Liver (tissue), 9 donors: ENCODE measurements around the gene WSCD1. TPM values are rescaled to one million over a fixed set of nuclear protein-coding genes. Genes with fewer than 3 reads are reported as not detected.

Experiments used
- DNase-seq: peaks from one replicate; pipeline ENCODE4 v3.0.0-alpha.2; 2017; ENCODE audit warnings: low spot score
- H3K27ac ChIP-seq, 2 donors: one replicate each; pipeline ENCODE4 v1.7.0; 2013; ENCODE audit warnings: inconsistent platforms in 2 of 2, low read length in 2 of 2, control low read depth in 1 of 2, low read depth in 1 of 2, mild to moderate bottlenecking in 1 of 2
- H3K27me3 ChIP-seq, 4 donors: one replicate each; pipeline versions ENCODE4 v1.6.1 to v1.7.0; 2013; ENCODE audit warnings: low read length in 3 of 4, inconsistent platforms in 1 of 4, mild to moderate bottlenecking in 1 of 4, moderate library complexity in 1 of 4; ENCODE audit not compliant: control insufficient read depth in 4 of 4, insufficient read depth in 4 of 4
- H3K36me3 ChIP-seq, 4 donors: one replicate each; pipeline versions ENCODE4 v1.6.1 to v1.7.0; 2013; ENCODE audit warnings: low read length in 3 of 4, mild to moderate bottlenecking in 3 of 4, low read depth in 1 of 4, moderate library complexity in 1 of 4; ENCODE audit not compliant: control insufficient read depth in 4 of 4, insufficient read depth in 3 of 4
- H3K4me1 ChIP-seq, 4 donors: one replicate each; pipeline versions ENCODE4 v1.6.1 to v1.7.0; 2013; ENCODE audit warnings: low read length in 3 of 4, mild to moderate bottlenecking in 3 of 4, moderate library complexity in 1 of 4; ENCODE audit not compliant: control insufficient read depth in 4 of 4, insufficient read depth in 4 of 4
- H3K4me3 ChIP-seq, 3 donors: one replicate each; pipeline versions ENCODE4 v1.6.1 to v1.7.0; 2013; ENCODE audit warnings: low read length in 3 of 3, control low read depth in 1 of 3, low read depth in 1 of 3, mild to moderate bottlenecking in 1 of 3
- H3K9ac ChIP-seq, 2 donors: one replicate each; pipeline ENCODE4 v1.7.0; 2013; ENCODE audit warnings: low read length in 2 of 2, mild to moderate bottlenecking in 2 of 2, moderate library complexity in 2 of 2, control low read depth in 1 of 2, low read depth in 1 of 2
- H3K9me3 ChIP-seq, 4 donors: one replicate each; pipeline versions ENCODE4 v1.6.1 to v1.7.0; 2013; ENCODE audit warnings: low read length in 3 of 4; ENCODE audit not compliant: control insufficient read depth in 4 of 4
- EGR1 ChIP-seq, 2 donors: IDR thresholded peaks; 2 replicates each; pipeline ENCODE4 v1.6.1; 2016 to 2018; ENCODE audit warnings: antibody characterized with exemption in 2 of 2, low read depth in 2 of 2
- FOXA1 ChIP-seq: IDR thresholded peaks from 2 replicates; pipeline ENCODE4 v1.6.1; 2016; ENCODE audit warnings: antibody characterized with exemption
- FOXA2 ChIP-seq: IDR thresholded peaks from 2 replicates; pipeline ENCODE4 v1.6.1; 2016; ENCODE audit warnings: antibody characterized with exemption
- GABPA ChIP-seq, 2 donors: IDR thresholded peaks in 1 of 2; conservative IDR thresholded peaks in 1 of 2; 2 replicates each; pipeline ENCODE4 v1.6.1; 2016; ENCODE audit warnings: antibody characterized with exemption in 2 of 2, mild to moderate bottlenecking in 1 of 2, moderate library complexity in 1 of 2
- HNF4A ChIP-seq, 2 donors: conservative IDR thresholded peaks; 2 replicates each; pipeline ENCODE4 v1.6.1; 2016; ENCODE audit warnings: antibody characterized with exemption in 2 of 2, mild to moderate bottlenecking in 2 of 2
- HNF4G ChIP-seq: IDR thresholded peaks from 2 replicates; pipeline ENCODE4 v1.6.1; 2016; ENCODE audit warnings: antibody characterized with exemption
- JUND ChIP-seq, 2 donors: IDR thresholded peaks; 2 replicates each; pipeline ENCODE4 v1.6.1; 2016; ENCODE audit warnings: antibody characterized with exemption in 2 of 2
- NR2F2 ChIP-seq: IDR thresholded peaks from 2 replicates; pipeline ENCODE4 v1.6.1; 2016; ENCODE audit warnings: antibody characterized with exemption
- RAD21 ChIP-seq, 2 donors: IDR thresholded peaks; 2 replicates each; pipeline ENCODE4 v1.6.1; 2016; ENCODE audit warnings: antibody characterized with exemption in 2 of 2, mild to moderate bottlenecking in 2 of 2
- RXRA ChIP-seq, 2 donors: IDR thresholded peaks; 2 replicates each; pipeline ENCODE4 v1.6.1; 2017 to 2018; ENCODE audit warnings: antibody characterized with exemption in 2 of 2, mild to moderate bottlenecking in 1 of 2
- SP1 ChIP-seq: IDR thresholded peaks from 2 replicates; pipeline ENCODE4 v1.6.1; 2018; ENCODE audit warnings: antibody characterized with exemption, mild to moderate bottlenecking
- TAF1 ChIP-seq: conservative IDR thresholded peaks from 2 replicates; pipeline ENCODE4 v1.6.1; 2016; ENCODE audit warnings: antibody characterized with exemption, mild to moderate bottlenecking
- YY1 ChIP-seq: IDR thresholded peaks from 2 replicates; pipeline ENCODE4 v1.6.1; 2016; ENCODE audit warnings: antibody characterized with exemption, mild to moderate bottlenecking
- WGBS: extraction: QIAGEN DNeasy Blood & Tissue Kit; methylation state at CpG from one replicate; pipeline ENCODE4 v1.1.7; 2013; 5-methylcytosine and 5-hydroxymethylcytosine counted together
- polyA plus RNA-seq, 2 donors: library from polyadenylated mRNA; stranded (reverse) in 1 of 2; unstranded in 1 of 2; fragments of 200-250 nt in 1 of 2; fragments of >200 nt in 1 of 2; fragmentation: Nextera tagmentation in 1 of 2; extraction: Ambion mirVana in 1 of 2; gene quantifications; one replicate each; pipeline versions ENCODE4 v1.2.1 to v1.2.3, GENCODE V29; 2013 to 2015
- total RNA-seq, 2 donors: library from RNA; depleted of rRNA; stranded (reverse); fragments of >200 nt; gene quantifications; one replicate each; pipeline ENCODE4 v1.2.3, GENCODE V29; 2014
- TF ChIP-seq, protein P1 (sequence below): IDR thresholded peaks from 2 replicates; pipeline ENCODE4 v1.6.1; 2016; ENCODE audit warnings: antibody characterized with exemption
- TF ChIP-seq, protein P2 (sequence below): IDR thresholded peaks from 2 replicates; pipeline ENCODE4 v1.6.1; 2016; ENCODE audit warnings: antibody characterized with exemption
- TF ChIP-seq, protein P3 (sequence below): fragments of 150-350 bp; IDR thresholded peaks from 2 replicates; pipeline ENCODE4 v1.5.1; 2017; ENCODE audit warnings: improper control_type of control experiment, low read depth, low read length; ENCODE audit not compliant: missing input control
- TF ChIP-seq, protein P4 (sequence below): IDR thresholded peaks from 2 replicates; pipeline ENCODE4 v1.6.1; 2016; ENCODE audit warnings: antibody characterized with exemption
- TF ChIP-seq, protein P5 (sequence below): IDR thresholded peaks from 2 replicates; pipeline ENCODE4 v1.6.1; 2016; ENCODE audit warnings: antibody characterized with exemption, mild to moderate bottlenecking
- donor health status: healthy.
- donor health status: healthy.
- donor health status: healthy.
- donor health status: healthy.
- donor health status: healthy.

The WSCD1 gene
- total and polyA plus RNA-seq, 4 donors = 0.10 to 3.8 (median 1.3) TPM

DNA sequence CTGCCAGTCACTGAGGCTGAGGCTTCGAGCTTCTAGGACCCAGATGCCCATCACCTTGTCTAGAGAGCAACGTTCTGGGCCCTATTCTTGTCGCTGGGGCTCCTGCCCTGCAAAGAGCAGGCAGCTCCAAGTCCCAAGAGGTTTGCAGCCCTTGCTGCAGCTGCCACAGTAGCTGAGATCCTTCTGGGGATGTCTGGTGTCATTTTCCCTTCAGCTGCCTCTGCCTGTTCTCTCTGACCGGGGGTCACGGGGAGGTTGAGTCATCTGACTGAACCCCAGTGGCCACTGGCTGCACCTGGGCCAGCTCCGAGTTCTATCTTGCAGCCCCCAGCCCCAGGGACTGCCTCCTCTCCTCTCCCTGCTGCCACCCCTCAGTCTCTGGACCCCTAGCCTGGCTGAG lies 4.9 kb downstream of the WSCD1 start:
- TF ChIP-seq, protein P1, sequence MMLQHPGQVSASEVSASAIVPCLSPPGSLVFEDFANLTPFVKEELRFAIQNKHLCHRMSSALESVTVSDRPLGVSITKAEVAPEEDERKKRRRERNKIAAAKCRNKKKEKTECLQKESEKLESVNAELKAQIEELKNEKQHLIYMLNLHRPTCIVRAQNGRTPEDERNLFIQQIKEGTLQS = no peak
- H3K4me1 ChIP-seq = peaks cover 0 to 8% (median 5%) of the 10 kb centered on the region in 4 donors
- 88% methylated on average over 6 of the region's 6 CpGs for WGBS
- no peaks in the 10 kb centered on the region for H3K36me3 ChIP-seq
- no peak for DNase-seq
- no peak overlapping the region for H3K27ac ChIP-seq
- no peaks in the 10 kb centered on the region for H3K9me3 ChIP-seq
- H3K4me3 ChIP-seq = no peak overlapping the region
- H3K27me3 ChIP-seq = no peaks in the 10 kb centered on the region
- H3K9ac ChIP-seq = no peak overlapping the region

DNA sequence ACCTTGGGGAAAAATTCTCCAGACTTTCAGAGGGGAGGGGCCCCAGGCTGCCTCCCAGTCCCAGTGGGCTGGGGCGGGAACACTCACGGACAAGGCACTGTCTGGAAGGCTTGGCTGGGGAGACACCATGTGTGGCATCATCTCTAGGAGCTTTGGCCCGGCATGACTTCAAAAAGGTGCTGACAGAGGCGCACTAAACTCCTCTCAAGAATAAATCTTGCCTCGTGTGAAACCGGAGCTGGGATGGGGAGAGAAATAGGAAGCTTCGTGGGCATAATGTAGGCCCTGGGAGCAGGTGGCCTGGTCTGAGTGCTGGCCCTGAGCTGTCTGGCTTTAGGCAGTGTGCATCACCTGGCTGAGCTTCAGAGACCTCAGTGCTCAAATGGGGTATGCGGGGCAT lies 5.7 kb downstream of the WSCD1 start:
- no peak overlapping the region for H3K4me3 ChIP-seq
- no peaks in the 10 kb centered on the region for H3K9me3 ChIP-seq
- H3K27ac ChIP-seq = no peak overlapping the region
- 89% methylated on average over 8 of the region's 8 CpGs for WGBS
- H3K9ac ChIP-seq = no peak overlapping the region
- H3K27me3 ChIP-seq = no peaks in the 10 kb centered on the region
- no peak for TF ChIP-seq RAD21 (IDR thresholded peaks at IDR 0.05)
- no peak for TF ChIP-seq HNF4A (conservative IDR thresholded peaks at IDR 0.05)
- TF ChIP-seq, protein P2, sequence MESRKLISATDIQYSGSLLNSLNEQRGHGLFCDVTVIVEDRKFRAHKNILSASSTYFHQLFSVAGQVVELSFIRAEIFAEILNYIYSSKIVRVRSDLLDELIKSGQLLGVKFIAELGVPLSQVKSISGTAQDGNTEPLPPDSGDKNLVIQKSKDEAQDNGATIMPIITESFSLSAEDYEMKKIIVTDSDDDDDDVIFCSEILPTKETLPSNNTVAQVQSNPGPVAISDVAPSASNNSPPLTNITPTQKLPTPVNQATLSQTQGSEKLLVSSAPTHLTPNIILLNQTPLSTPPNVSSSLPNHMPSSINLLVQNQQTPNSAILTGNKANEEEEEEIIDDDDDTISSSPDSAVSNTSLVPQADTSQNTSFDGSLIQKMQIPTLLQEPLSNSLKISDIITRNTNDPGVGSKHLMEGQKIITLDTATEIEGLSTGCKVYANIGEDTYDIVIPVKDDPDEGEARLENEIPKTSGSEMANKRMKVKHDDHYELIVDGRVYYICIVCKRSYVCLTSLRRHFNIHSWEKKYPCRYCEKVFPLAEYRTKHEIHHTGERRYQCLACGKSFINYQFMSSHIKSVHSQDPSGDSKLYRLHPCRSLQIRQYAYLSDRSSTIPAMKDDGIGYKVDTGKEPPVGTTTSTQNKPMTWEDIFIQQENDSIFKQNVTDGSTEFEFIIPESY = no peak
- TF ChIP-seq FOXA1 = no peak
- TF ChIP-seq YY1 = no peak
- TF ChIP-seq EGR1 (IDR thresholded peaks at IDR 0.05; ENCODE audit: low read depth in 2 of 2) = no peak
- TF ChIP-seq NR2F2 = no peak
- TF ChIP-seq RXRA (IDR thresholded peaks at IDR 0.05) = no peak
- no peak for TF ChIP-seq TAF1
- no peak for TF ChIP-seq FOXA2
- TF ChIP-seq, protein P3, sequence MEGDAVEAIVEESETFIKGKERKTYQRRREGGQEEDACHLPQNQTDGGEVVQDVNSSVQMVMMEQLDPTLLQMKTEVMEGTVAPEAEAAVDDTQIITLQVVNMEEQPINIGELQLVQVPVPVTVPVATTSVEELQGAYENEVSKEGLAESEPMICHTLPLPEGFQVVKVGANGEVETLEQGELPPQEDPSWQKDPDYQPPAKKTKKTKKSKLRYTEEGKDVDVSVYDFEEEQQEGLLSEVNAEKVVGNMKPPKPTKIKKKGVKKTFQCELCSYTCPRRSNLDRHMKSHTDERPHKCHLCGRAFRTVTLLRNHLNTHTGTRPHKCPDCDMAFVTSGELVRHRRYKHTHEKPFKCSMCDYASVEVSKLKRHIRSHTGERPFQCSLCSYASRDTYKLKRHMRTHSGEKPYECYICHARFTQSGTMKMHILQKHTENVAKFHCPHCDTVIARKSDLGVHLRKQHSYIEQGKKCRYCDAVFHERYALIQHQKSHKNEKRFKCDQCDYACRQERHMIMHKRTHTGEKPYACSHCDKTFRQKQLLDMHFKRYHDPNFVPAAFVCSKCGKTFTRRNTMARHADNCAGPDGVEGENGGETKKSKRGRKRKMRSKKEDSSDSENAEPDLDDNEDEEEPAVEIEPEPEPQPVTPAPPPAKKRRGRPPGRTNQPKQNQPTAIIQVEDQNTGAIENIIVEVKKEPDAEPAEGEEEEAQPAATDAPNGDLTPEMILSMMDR = no peak
- TF ChIP-seq SP1 = no peak
- TF ChIP-seq, protein P4, sequence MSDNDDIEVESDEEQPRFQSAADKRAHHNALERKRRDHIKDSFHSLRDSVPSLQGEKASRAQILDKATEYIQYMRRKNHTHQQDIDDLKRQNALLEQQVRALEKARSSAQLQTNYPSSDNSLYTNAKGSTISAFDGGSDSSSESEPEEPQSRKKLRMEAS = no peak
- no peak for TF ChIP-seq GABPA (IDR thresholded peaks at IDR 0.05 in 1 of 2, conservative IDR thresholded peaks at IDR 0.05 in 1 of 2)
- TF ChIP-seq, protein P1 = no peak
- TF ChIP-seq, protein P5, sequence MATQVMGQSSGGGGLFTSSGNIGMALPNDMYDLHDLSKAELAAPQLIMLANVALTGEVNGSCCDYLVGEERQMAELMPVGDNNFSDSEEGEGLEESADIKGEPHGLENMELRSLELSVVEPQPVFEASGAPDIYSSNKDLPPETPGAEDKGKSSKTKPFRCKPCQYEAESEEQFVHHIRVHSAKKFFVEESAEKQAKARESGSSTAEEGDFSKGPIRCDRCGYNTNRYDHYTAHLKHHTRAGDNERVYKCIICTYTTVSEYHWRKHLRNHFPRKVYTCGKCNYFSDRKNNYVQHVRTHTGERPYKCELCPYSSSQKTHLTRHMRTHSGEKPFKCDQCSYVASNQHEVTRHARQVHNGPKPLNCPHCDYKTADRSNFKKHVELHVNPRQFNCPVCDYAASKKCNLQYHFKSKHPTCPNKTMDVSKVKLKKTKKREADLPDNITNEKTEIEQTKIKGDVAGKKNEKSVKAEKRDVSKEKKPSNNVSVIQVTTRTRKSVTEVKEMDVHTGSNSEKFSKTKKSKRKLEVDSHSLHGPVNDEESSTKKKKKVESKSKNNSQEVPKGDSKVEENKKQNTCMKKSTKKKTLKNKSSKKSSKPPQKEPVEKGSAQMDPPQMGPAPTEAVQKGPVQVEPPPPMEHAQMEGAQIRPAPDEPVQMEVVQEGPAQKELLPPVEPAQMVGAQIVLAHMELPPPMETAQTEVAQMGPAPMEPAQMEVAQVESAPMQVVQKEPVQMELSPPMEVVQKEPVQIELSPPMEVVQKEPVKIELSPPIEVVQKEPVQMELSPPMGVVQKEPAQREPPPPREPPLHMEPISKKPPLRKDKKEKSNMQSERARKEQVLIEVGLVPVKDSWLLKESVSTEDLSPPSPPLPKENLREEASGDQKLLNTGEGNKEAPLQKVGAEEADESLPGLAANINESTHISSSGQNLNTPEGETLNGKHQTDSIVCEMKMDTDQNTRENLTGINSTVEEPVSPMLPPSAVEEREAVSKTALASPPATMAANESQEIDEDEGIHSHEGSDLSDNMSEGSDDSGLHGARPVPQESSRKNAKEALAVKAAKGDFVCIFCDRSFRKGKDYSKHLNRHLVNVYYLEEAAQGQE = no peak
- TF ChIP-seq HNF4G = no peak
- TF ChIP-seq JUND (IDR thresholded peaks at IDR 0.05) = no peak
- H3K36me3 ChIP-seq = no peaks in the 10 kb centered on the region
- no peak for DNase-seq
- H3K4me1 ChIP-seq = peaks cover 0 to 7% (median 5%) of the 10 kb centered on the region in 4 donors
